WTC11 (cell line): ENCODE measurements around the gene IDH1. TPM values are rescaled to one million over a fixed set of nuclear protein-coding genes. Genes with fewer than 3 reads are reported as not detected.

Experiments
- ATAC-seq: fragments of 200-7000 bp; cut with Tn5 transposase; 2 replicates; pipeline ENCODE4 v1.10.0; 2021; ENCODE audit warnings: mild to moderate bottlenecking, moderate library complexity
- CTCF ChIA-PET: fragments of 300-600 bp; sonication (Branson Sonifier 250); formaldehyde crosslinking; loops from one replicate; lab custom pipeline; 2021; ENCODE audit warnings: antibody characterized with exemption; lab: Charles Lee
- POLR2A ChIA-PET: fragments of 350-600 bp; sonication (Branson Sonifier 250); formaldehyde crosslinking; loops from one replicate; lab custom pipeline; 2021; ENCODE audit warnings: antibody characterized with exemption; lab: Charles Lee
- DNase-seq: peaks from one replicate; pipeline ENCODE4 v3.0.0; 2021; ENCODE audit warnings: low spot score
- H3K27ac Mint-ChIP-seq: 2 replicates; pipeline ENCODE4 v1.8.0; 2021; ENCODE audit warnings: mixed read lengths
- H3K27me3 Mint-ChIP-seq: 2 replicates; pipeline ENCODE4 v1.8.0; 2021; ENCODE audit warnings: low read depth, mild to moderate bottlenecking, moderate library complexity, mixed read lengths
- H3K36me3 Mint-ChIP-seq: 2 replicates; pipeline ENCODE4 v1.8.0; 2021; ENCODE audit warnings: mixed read lengths
- H3K4me1 Mint-ChIP-seq: 2 replicates; pipeline ENCODE4 v1.8.0; 2022; ENCODE audit warnings: mixed read lengths
- H3K4me3 Mint-ChIP-seq: 2 replicates; pipeline ENCODE4 v1.8.0; 2021; ENCODE audit warnings: mild to moderate bottlenecking, moderate library complexity, mixed read lengths
- H3K9me3 Mint-ChIP-seq: 2 replicates; pipeline ENCODE4 v1.8.0; 2021; ENCODE audit warnings: mixed read lengths
- GABPB1 ChIP-seq: sonication (generic); formaldehyde crosslinking; IDR thresholded peaks from 2 replicates; pipeline ENCODE4 v1.8.1; 2023; ENCODE audit warnings: mild to moderate bottlenecking, missing genetic modification reagents
- GRHL2 ChIP-seq: fragments of 250-450 bp; sonication (Bioruptor Pico); IDR thresholded peaks from 2 replicates; pipeline ENCODE4 v1.8.0; 2022; ENCODE audit warnings: mild to moderate bottlenecking, moderate library complexity; ENCODE audit not compliant: insufficient replicate concordance, severe bottlenecking
- IRF2 ChIP-seq: sonication (generic); formaldehyde crosslinking; IDR thresholded peaks from 2 replicates; pipeline ENCODE4 v1.8.0; 2022; ENCODE audit warnings: low read depth, missing genetic modification reagents, borderline replicate concordance
- JUN ChIP-seq: sonication (generic); formaldehyde crosslinking; IDR thresholded peaks from 2 replicates; pipeline ENCODE4 v1.8.0; 2023; ENCODE audit warnings: mild to moderate bottlenecking, missing genetic modification reagents
- MYBL2 ChIP-seq: sonication (generic); formaldehyde crosslinking; IDR thresholded peaks from 2 replicates; pipeline ENCODE4 v1.8.1; 2023; ENCODE audit warnings: mild to moderate bottlenecking, moderate library complexity, missing genetic modification reagents
- NR2C2 ChIP-seq: sonication (generic); formaldehyde crosslinking; IDR thresholded peaks from 2 replicates; pipeline ENCODE4 v1.8.0; 2022; ENCODE audit warnings: mild to moderate bottlenecking, missing genetic modification reagents
- RELA ChIP-seq: sonication (generic); formaldehyde crosslinking; IDR thresholded peaks from 2 replicates; pipeline ENCODE4 v1.8.1; 2022; ENCODE audit warnings: missing genetic modification reagents, mild to moderate bottlenecking, borderline replicate concordance
- ZNF121 ChIP-seq: sonication (generic); formaldehyde crosslinking; IDR thresholded peaks from 2 replicates; pipeline ENCODE4 v1.8.0; 2023; ENCODE audit warnings: missing genetic modification reagents
- ZNF232 ChIP-seq: sonication (generic); formaldehyde crosslinking; IDR thresholded peaks from 2 replicates; pipeline ENCODE4 v1.8.0; 2022; ENCODE audit warnings: mild to moderate bottlenecking, missing genetic modification reagents
- ZNF317 ChIP-seq: sonication (generic); formaldehyde crosslinking; IDR thresholded peaks from 2 replicates; pipeline ENCODE4 v1.8.1; 2023; ENCODE audit warnings: low read depth, mild to moderate bottlenecking, moderate library complexity, missing genetic modification reagents, borderline replicate concordance
- total RNA-seq: library from RNA; stranded (reverse); gene quantifications from 3 replicates; pipeline ENCODE4 v1.2.3, GENCODE V29; 2021
- TF ChIP-seq, protein P1 (sequence below): fragments of 250-450 bp; sonication (Bioruptor Pico); IDR thresholded peaks from 2 replicates; pipeline ENCODE4 v1.8.0; 2021; ENCODE audit warnings: mild to moderate bottlenecking
- TF ChIP-seq, protein P2 (sequence below): fragments of 250-450 bp; sonication (Bioruptor Pico); IDR thresholded peaks from 2 replicates; pipeline ENCODE4 v1.9.0; 2021; ENCODE audit warnings: moderate library complexity, mild to moderate bottlenecking, inconsistent platforms, borderline replicate concordance
- TF ChIP-seq, protein P3 (sequence below): fragments of 250-450 bp; sonication (Bioruptor Pico); IDR thresholded peaks from 2 replicates; pipeline ENCODE4 v1.9.0; 2021; ENCODE audit warnings: mild to moderate bottlenecking, borderline replicate concordance
- TF ChIP-seq, protein P4 (sequence below): fragments of 250-450 bp; sonication (Bioruptor Pico); conservative IDR thresholded peaks from 2 replicates; pipeline ENCODE4 v1.9.0; 2021; ENCODE audit warnings: mild to moderate bottlenecking
- TF ChIP-seq, protein P5 (sequence below): sonication (generic); formaldehyde crosslinking; conservative IDR thresholded peaks from 2 replicates; pipeline ENCODE4 v1.8.1; 2023; ENCODE audit warnings: mild to moderate bottlenecking, low read depth, missing genetic modification reagents, moderate library complexity
- TF ChIP-seq, protein P6 (sequence below): sonication (generic); formaldehyde crosslinking; conservative IDR thresholded peaks from 2 replicates; pipeline ENCODE4 v1.8.1; 2022; ENCODE audit warnings: mild to moderate bottlenecking, missing genetic modification reagents
- TF ChIP-seq, protein P7 (sequence below): fragments of 200-600 bp; IDR thresholded peaks from 2 replicates; pipeline ENCODE4 v1.8.0; 2022; ENCODE audit warnings: antibody characterized with exemption
- TF ChIP-seq, protein P8 (sequence below): sonication (generic); formaldehyde crosslinking; IDR thresholded peaks from 2 replicates; pipeline ENCODE4 v1.8.1; 2022; ENCODE audit warnings: missing genetic modification reagents, borderline replicate concordance

IDH1 gene
- total RNA-seq, 1 experiment from 2014 or later = 352 TPM

DNA sequence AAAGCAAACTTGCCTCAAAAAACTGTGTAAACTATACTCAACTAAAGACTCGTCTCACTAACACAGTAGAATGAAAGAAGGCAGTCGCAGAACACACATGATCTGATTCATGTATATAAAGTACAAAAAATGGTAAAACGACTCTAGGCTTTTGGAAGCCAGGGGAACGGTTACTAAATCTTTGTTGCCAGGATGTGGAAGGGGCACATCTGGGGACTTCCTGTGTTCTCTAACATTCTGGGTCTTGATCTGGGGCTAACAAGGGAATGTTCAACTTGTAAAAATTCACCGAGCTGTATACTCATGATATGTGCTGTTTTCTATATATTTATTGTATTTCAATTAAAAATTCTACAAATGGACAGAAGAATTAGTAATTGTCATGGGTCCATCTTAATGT, 50.7 kb downstream of the IDH1 start (continued):
- TF ChIP-seq, protein P1, sequence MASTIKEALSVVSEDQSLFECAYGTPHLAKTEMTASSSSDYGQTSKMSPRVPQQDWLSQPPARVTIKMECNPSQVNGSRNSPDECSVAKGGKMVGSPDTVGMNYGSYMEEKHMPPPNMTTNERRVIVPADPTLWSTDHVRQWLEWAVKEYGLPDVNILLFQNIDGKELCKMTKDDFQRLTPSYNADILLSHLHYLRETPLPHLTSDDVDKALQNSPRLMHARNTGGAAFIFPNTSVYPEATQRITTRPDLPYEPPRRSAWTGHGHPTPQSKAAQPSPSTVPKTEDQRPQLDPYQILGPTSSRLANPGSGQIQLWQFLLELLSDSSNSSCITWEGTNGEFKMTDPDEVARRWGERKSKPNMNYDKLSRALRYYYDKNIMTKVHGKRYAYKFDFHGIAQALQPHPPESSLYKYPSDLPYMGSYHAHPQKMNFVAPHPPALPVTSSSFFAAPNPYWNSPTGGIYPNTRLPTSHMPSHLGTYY = no peak
- TF ChIP-seq, protein P2, sequence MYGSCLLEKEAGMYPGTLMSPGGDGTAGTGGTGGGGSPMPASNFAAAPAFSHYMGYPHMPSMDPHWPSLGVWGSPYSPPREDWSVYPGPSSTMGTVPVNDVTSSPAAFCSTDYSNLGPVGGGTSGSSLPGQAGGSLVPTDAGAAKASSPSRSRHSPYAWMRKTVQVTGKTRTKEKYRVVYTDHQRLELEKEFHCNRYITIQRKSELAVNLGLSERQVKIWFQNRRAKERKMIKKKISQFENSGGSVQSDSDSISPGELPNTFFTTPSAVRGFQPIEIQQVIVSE = no peak
- TF ChIP-seq, protein P3, sequence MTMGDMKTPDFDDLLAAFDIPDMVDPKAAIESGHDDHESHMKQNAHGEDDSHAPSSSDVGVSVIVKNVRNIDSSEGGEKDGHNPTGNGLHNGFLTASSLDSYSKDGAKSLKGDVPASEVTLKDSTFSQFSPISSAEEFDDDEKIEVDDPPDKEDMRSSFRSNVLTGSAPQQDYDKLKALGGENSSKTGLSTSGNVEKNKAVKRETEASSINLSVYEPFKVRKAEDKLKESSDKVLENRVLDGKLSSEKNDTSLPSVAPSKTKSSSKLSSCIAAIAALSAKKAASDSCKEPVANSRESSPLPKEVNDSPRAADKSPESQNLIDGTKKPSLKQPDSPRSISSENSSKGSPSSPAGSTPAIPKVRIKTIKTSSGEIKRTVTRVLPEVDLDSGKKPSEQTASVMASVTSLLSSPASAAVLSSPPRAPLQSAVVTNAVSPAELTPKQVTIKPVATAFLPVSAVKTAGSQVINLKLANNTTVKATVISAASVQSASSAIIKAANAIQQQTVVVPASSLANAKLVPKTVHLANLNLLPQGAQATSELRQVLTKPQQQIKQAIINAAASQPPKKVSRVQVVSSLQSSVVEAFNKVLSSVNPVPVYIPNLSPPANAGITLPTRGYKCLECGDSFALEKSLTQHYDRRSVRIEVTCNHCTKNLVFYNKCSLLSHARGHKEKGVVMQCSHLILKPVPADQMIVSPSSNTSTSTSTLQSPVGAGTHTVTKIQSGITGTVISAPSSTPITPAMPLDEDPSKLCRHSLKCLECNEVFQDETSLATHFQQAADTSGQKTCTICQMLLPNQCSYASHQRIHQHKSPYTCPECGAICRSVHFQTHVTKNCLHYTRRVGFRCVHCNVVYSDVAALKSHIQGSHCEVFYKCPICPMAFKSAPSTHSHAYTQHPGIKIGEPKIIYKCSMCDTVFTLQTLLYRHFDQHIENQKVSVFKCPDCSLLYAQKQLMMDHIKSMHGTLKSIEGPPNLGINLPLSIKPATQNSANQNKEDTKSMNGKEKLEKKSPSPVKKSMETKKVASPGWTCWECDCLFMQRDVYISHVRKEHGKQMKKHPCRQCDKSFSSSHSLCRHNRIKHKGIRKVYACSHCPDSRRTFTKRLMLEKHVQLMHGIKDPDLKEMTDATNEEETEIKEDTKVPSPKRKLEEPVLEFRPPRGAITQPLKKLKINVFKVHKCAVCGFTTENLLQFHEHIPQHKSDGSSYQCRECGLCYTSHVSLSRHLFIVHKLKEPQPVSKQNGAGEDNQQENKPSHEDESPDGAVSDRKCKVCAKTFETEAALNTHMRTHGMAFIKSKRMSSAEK = no peak
- TF ChIP-seq, all 79 proteins: peak for 0

DNA sequence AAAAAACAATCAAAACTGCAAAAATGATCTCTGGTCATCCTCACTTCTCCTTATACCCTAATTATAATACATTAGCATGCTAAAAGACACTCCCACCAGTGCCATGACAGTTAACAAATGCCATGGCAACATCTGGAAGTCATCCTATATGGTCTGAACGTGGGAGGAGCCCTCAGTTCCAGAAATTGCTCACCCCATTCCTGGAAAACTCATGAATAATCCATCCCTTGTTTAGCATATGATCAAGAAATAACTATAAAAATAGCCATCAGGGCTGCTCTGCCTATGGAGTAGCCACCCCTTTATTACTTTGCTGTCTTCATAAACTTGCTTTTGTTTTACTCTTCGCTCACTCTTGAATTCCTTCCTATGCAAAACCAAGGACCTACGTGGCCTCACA, 59.3 kb downstream of the IDH1 start:
- POLR2A ChIA-PET = no interaction called here

More for the DNA sequence above, 59.3 kb downstream of the IDH1 start:
- DNase-seq = no peak
- ATAC-seq = no peak
- Mint-ChIP-seq H3K4me1 (peaks cover 16% of the 10 kb centered on the region), H3K9me3 (no peaks in the 10 kb centered on the region), H3K27me3 (no peaks in the 10 kb centered on the region), H3K36me3 (no peaks in the 10 kb centered on the region), H3K27ac (no peak overlapping the region), H3K4me3 (no peak overlapping the region)
- CTCF ChIA-PET = no interaction called here
- TF ChIP-seq MYBL2 (CRISPR knock-in tag) (no peak), RELA (CRISPR knock-in tag) (no peak), NR2C2 (CRISPR knock-in tag) (no peak), GRHL2 (CRISPR knock-in tag) (no peak), GABPB1 (no peak), ZNF232 (CRISPR knock-in tag) (no peak), ZNF317 (CRISPR knock-in tag) (no peak), JUN (CRISPR knock-in tag) (no peak), IRF2 (CRISPR knock-in tag) (no peak), ZNF121 (no peak)
- TF ChIP-seq, protein P4, sequence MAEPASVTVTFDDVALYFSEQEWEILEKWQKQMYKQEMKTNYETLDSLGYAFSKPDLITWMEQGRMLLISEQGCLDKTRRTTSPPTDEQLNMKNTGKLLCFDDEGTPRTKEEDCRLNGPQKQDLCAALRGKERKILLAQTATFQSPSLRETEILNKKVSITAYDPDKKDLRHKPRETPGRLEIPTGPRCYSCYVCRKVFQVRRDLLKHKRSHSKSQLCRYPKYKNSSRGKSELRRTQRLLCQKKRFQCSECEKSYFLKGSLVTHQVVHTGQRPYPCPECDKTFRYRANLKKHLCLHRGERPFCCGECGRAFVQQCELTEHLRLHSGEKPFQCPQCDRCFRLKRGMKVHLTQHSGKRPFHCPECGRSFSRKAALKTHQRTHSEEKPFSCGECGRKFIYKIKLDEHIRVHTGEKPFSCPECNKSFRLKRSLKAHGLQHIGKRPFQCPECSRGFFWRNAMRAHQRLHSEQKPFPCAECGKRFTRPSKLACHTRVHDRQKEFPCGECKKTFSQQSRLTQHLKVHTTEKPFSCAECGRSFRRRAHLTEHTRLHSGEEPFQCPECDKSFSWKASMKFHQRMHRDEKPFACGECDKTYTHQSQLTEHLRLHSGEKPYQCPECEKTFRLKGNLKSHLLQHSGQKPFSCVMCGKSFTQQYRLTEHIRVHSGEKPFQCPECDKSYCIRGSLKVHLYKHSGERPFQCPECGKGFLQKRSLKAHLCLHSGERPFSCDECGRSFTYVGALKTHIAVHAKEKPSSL (CRISPR knock-in tag) = no peak
- TF ChIP-seq, protein P5, sequence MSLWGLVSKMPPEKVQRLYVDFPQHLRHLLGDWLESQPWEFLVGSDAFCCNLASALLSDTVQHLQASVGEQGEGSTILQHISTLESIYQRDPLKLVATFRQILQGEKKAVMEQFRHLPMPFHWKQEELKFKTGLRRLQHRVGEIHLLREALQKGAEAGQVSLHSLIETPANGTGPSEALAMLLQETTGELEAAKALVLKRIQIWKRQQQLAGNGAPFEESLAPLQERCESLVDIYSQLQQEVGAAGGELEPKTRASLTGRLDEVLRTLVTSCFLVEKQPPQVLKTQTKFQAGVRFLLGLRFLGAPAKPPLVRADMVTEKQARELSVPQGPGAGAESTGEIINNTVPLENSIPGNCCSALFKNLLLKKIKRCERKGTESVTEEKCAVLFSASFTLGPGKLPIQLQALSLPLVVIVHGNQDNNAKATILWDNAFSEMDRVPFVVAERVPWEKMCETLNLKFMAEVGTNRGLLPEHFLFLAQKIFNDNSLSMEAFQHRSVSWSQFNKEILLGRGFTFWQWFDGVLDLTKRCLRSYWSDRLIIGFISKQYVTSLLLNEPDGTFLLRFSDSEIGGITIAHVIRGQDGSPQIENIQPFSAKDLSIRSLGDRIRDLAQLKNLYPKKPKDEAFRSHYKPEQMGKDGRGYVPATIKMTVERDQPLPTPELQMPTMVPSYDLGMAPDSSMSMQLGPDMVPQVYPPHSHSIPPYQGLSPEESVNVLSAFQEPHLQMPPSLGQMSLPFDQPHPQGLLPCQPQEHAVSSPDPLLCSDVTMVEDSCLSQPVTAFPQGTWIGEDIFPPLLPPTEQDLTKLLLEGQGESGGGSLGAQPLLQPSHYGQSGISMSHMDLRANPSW (CRISPR knock-in tag) = no peak
- TF ChIP-seq, protein P6, sequence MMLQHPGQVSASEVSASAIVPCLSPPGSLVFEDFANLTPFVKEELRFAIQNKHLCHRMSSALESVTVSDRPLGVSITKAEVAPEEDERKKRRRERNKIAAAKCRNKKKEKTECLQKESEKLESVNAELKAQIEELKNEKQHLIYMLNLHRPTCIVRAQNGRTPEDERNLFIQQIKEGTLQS (CRISPR knock-in tag) = no peak
- TF ChIP-seq, protein P1 = no peak
- TF ChIP-seq, protein P7, sequence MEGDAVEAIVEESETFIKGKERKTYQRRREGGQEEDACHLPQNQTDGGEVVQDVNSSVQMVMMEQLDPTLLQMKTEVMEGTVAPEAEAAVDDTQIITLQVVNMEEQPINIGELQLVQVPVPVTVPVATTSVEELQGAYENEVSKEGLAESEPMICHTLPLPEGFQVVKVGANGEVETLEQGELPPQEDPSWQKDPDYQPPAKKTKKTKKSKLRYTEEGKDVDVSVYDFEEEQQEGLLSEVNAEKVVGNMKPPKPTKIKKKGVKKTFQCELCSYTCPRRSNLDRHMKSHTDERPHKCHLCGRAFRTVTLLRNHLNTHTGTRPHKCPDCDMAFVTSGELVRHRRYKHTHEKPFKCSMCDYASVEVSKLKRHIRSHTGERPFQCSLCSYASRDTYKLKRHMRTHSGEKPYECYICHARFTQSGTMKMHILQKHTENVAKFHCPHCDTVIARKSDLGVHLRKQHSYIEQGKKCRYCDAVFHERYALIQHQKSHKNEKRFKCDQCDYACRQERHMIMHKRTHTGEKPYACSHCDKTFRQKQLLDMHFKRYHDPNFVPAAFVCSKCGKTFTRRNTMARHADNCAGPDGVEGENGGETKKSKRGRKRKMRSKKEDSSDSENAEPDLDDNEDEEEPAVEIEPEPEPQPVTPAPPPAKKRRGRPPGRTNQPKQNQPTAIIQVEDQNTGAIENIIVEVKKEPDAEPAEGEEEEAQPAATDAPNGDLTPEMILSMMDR = no peak
- TF ChIP-seq, protein P8, sequence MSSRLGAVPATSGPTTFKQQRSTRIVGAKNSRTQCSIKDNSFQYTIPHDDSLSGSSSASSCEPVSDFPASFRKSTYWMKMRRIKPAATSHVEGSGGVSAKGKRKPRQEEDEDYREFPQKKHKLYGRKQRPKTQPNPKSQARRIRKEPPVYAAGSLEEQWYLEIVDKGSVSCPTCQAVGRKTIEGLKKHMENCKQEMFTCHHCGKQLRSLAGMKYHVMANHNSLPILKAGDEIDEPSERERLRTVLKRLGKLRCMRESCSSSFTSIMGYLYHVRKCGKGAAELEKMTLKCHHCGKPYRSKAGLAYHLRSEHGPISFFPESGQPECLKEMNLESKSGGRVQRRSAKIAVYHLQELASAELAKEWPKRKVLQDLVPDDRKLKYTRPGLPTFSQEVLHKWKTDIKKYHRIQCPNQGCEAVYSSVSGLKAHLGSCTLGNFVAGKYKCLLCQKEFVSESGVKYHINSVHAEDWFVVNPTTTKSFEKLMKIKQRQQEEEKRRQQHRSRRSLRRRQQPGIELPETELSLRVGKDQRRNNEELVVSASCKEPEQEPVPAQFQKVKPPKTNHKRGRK (CRISPR knock-in tag) = no peak
